K562 (cell line): ENCODE results near the gene ADCY5. TPM values are rescaled to one million over a fixed set of nuclear protein-coding genes. Genes with fewer than 3 reads are reported as not detected.

ENCODE experiments used
- ATAC-seq: fragments of 200-7000 bp; cut with Tn5 transposase; 3 replicates; pipeline ENCODE4 v1.9.1; 2020; ENCODE audit warnings: moderate library complexity
- BruUV-seq: library from RNA; stranded (reverse); fragments of 400-500 nt; replicated peaks from 2 replicates; lab custom pipeline; 2021; lab: Mats Ljungman, UMichigan
- CTCF ChIA-PET: fragments of 300-600 bp; formaldehyde crosslinking; extraction: SDS; loops from one replicate; lab custom pipeline; 2021; ENCODE audit warnings: low intra/inter-chr PET ratio; lab: Yijun Ruan, JAX
- POLR2A ChIA-PET: fragments of 300-600, 350-650 bp; sonication (Branson Sonifier 250); formaldehyde crosslinking; extraction: SDS; loops from one replicate; lab custom pipeline; 2021; ENCODE audit warnings: antibody characterized with exemption, inconsistent platforms; lab: Yijun Ruan, JAX
- DNase-seq, 4 experiments: peaks; one replicate each; pipeline versions ENCODE4 v3.0.0 to v3.0.0-alpha.2; 2011 to 2018; ENCODE audit warnings: low spot score in 3 of 4, mixed read lengths in 3 of 4; ENCODE audit errors: extremely low read depth in 1 of 4
- FAIRE-seq: peaks from 2 replicates; lab custom pipeline; 2011; peaks lifted over from hg19 to GRCh38; lab: Jason Lieb, UNC
- H2AFZ ChIP-seq: 2 replicates; pipeline ENCODE4 v1.6.0; 2011; ENCODE audit warnings: low read depth, low read length, control low read depth, inconsistent platforms
- H3K27ac ChIP-seq: fragments of 200-600 bp; 3 replicates; pipeline ENCODE4 v1.8.0; 2011; ENCODE audit warnings: low read depth, mild to moderate bottlenecking, control low read depth, inconsistent platforms, low read length, moderate library complexity, mixed read lengths; ENCODE audit errors: extremely low read depth
- H3K27me3 ChIP-seq, 2 experiments: fragments of 300-600 bp in 1 of 2; 2 replicates in 1 of 2; 3 replicates in 1 of 2; pipeline versions ENCODE4 v1.6.0 to v1.8.0; 2011; ENCODE audit warnings: inconsistent platforms in 2 of 2, low read length in 2 of 2, mild to moderate bottlenecking in 1 of 2, mixed read lengths in 1 of 2, moderate library complexity in 1 of 2; ENCODE audit not compliant: control insufficient read depth in 2 of 2, insufficient read depth in 2 of 2
- H3K36me3 ChIP-seq: fragments of 300-600 bp; 3 replicates; pipeline ENCODE4 v1.8.0; 2011; ENCODE audit warnings: mild to moderate bottlenecking, low read length, inconsistent platforms; ENCODE audit not compliant: control insufficient read depth, insufficient read depth
- H3K4me1 ChIP-seq, 2 experiments: fragments of 200-600 bp in 1 of 2; replicated peaks in 1 of 2; 2 replicates in 1 of 2; 3 replicates in 1 of 2; pipeline versions ENCODE4 v1.5.1 to v1.8.0; 2011; ENCODE audit warnings: inconsistent platforms in 2 of 2, low read length in 2 of 2, mild to moderate bottlenecking in 1 of 2, mixed read lengths in 1 of 2, moderate library complexity in 1 of 2; ENCODE audit not compliant: control insufficient read depth in 2 of 2, insufficient read depth in 2 of 2
- H3K4me2 ChIP-seq: 2 replicates; pipeline ENCODE4 v1.6.1; 2011; ENCODE audit warnings: low read length, control low read depth, inconsistent platforms, mixed read lengths; ENCODE audit not compliant: insufficient read depth
- H3K4me3 ChIP-seq: fragments of 200-600 bp; sonication (generic), shearing (Covaris generic); 2 replicates; pipeline ENCODE4 v1.5.1; 2016; ENCODE audit warnings: control low read depth, inconsistent platforms
- H3K79me2 ChIP-seq: fragments of 200-600 bp; 3 replicates; pipeline ENCODE4 v1.8.0; 2011; ENCODE audit warnings: low read length, inconsistent platforms; ENCODE audit not compliant: control insufficient read depth, insufficient read depth
- H3K9ac ChIP-seq, 2 experiments: 2 replicates each; pipeline versions ENCODE4 v1.6.0 to v1.6.1; 2011; ENCODE audit warnings: low read depth in 2 of 2, low read length in 2 of 2, control low read depth in 1 of 2, inconsistent platforms in 1 of 2, mild to moderate bottlenecking in 1 of 2, mixed read lengths in 1 of 2; ENCODE audit not compliant: insufficient read depth in 1 of 2
- H3K9me1 ChIP-seq: one replicate; pipeline ENCODE4 v1.6.0; 2011; ENCODE audit warnings: inconsistent platforms, mild to moderate bottlenecking, low read length, moderate library complexity; ENCODE audit not compliant: control insufficient read depth, insufficient read depth
- H3K9me3 ChIP-seq: replicated peaks from 2 replicates; pipeline ENCODE4 v1.5.1; 2011; ENCODE audit warnings: low read depth, low read length, inconsistent platforms; ENCODE audit not compliant: control insufficient read depth, insufficient read depth
- H4K20me1 ChIP-seq: replicated peaks from 2 replicates; pipeline ENCODE4 v1.6.1; 2011; ENCODE audit warnings: low read length, inconsistent platforms, mixed read lengths; ENCODE audit not compliant: control insufficient read depth, insufficient read depth
- TEAD1 ChIP-seq, 2 experiments: fragments of 450-650 bp in 1 of 2; sonication (generic) in 1 of 2; formaldehyde crosslinking; IDR thresholded peaks; 2 replicates each; pipeline versions ENCODE4 v1.4.0 to v1.8.0; 2020 to 2022; ENCODE audit warnings: mild to moderate bottlenecking in 2 of 2, missing genetic modification reagents in 1 of 2
- ZBTB9 ChIP-seq: fragments of 450-650 bp; formaldehyde crosslinking; IDR thresholded peaks from 2 replicates; pipeline ENCODE4 v1.4.0; 2020; ENCODE audit warnings: mild to moderate bottlenecking, moderate library complexity
- ZNF644 ChIP-seq: fragments of 200-800 bp; sonication (Bioruptor generic); IDR thresholded peaks from 2 replicates; pipeline ENCODE4 v1.6.1; 2016; ENCODE audit warnings: low read depth, missing genetic modification characterization, missing compliant biosample characterization
- WGBS: fragments of 100-300 bp; shearing (Covaris generic); methylation state at CpG from one replicate; pipeline ENCODE4 v1.1.6; 2016; ENCODE audit warnings: low coverage, mixed read lengths; ENCODE audit not compliant: insufficient coverage; ENCODE audit errors: missing lambda C conversion rate; 5-methylcytosine and 5-hydroxymethylcytosine counted together
- in situ Hi-C: fragments of 300-500 bp; cut with MboI; formaldehyde crosslinking; loops from 4 replicates; pipeline ENCODE4 v1.15.0; 2018; ENCODE audit warnings: inconsistent platforms, mixed read lengths
- intact Hi-C: fragments of 100-400 bp; cut with micrococcal nuclease; formaldehyde crosslinking; loops from 2 replicates; pipeline ENCODE4 v1.14.2; 2022
- polyA plus RNA-seq, 8 experiments: library from polyadenylated mRNA; depleted of rRNA in 4 of 8; stranded (reverse) in 5 of 8; unstranded in 3 of 8; fragments of >200 nt; fragmentation: Nextera tagmentation in 2 of 8; fragmentation: Illumina TruSeq in 1 of 8; extraction: Ambion mirVana in 2 of 8; extraction: Trizol in 1 of 8; gene quantifications; 2 replicates each; pipeline versions ENCODE4 v1.2.1 to v1.2.3, GENCODE V29; 2011 to 2014; ENCODE audit warnings: inconsistent platforms in 1 of 8, missing spikeins in 1 of 8
- total RNA-seq, 7 experiments: library from RNA; depleted of rRNA in 6 of 7; stranded (reverse); fragments of >200 nt in 6 of 7; fragmentation: Illumina TruSeq in 2 of 7; extraction: Trizol in 2 of 7; gene quantifications; 2 replicates each; pipeline versions ENCODE4 v1.2.1 to v1.2.3, GENCODE V29; 2011 to 2021; ENCODE audit warnings: low replicate concordance in 1 of 7

The ADCY5 gene
- total and polyA plus RNA-seq, 9 of the 15 experiments (the other 6 are each of a cell fraction or from before 2014, with no cell fraction given), result under 0.01 TPM; not detected in 8

GRCh38 chr3:123283657-123284398 is 165.1 kb downstream of the ADCY5 start:
- Histone ChIP-seq H3K9me3 (no peaks in the 10 kb centered on the region), H3K36me3 (no peaks in the 10 kb centered on the region), H3K9me1 (no peaks in the 10 kb centered on the region), H2AFZ (no peak overlapping the region), H3K9ac (no peak overlapping the region), H3K4me2 (no peak overlapping the region), H3K79me2 (no peaks in the 10 kb centered on the region), H4K20me1 (peaks cover 9% of the 10 kb centered on the region; the same call in 1 of the 2 replicates), H3K27ac (no peak overlapping the region), H3K4me3 (no peak overlapping the region), H3K27me3 (peaks cover 0 to 14% of the 10 kb centered on the region in 2 experiments; a peak in 3 of 5 replicates), H3K4me1 (no peaks in the 10 kb centered on the region)
- BruUV-seq, result no TSS peak
- intact Hi-C loops, result no loop called here
- ATAC-seq (no peak), FAIRE-seq (no peak), DNase-seq (no peak)
- POLR2A ChIA-PET, result no interaction called here
- WGBS, result 3% methylated on average over 16 of the region's 17 CpGs
- in situ Hi-C loops, result no loop called here
- CTCF ChIA-PET, result no interaction called here
- TF ChIP-seq TEAD1 (CRISPR knock-in tag; IDR thresholded peaks at IDR 0.05), result no peak
- no peak for TF ChIP-seq ZBTB9
- no peak for TF ChIP-seq ZNF644
